PC-3 (cell line): Measurements from ENCODE around the gene EXOSC9. TPM values are rescaled to one million over a fixed set of nuclear protein-coding genes. Genes with fewer than 3 reads are reported as not detected.

ENCODE experiments used
- ATAC-seq: fragments of 200-7000 bp; cut with Tn5 transposase; 2 replicates; pipeline ENCODE4 v1.9.1; 2020; ENCODE audit warnings: mild to moderate bottlenecking, moderate library complexity
- BruUV-seq: library from RNA; stranded (reverse); fragments of 400-500 nt; replicated peaks from 2 replicates; lab custom pipeline; 2021; lab: Mats Ljungman, UMichigan
- CTCF ChIA-PET: fragments of 300-600 bp; sonication (Branson Sonifier 250); formaldehyde crosslinking; loops from one replicate; lab custom pipeline; 2022; ENCODE audit warnings: antibody characterized with exemption; lab: Charles Lee
- POLR2A ChIA-PET: fragments of 300-600 bp; sonication (Branson Sonifier 250); formaldehyde crosslinking; loops from one replicate; lab custom pipeline; 2022; ENCODE audit warnings: antibody characterized with exemption; ENCODE audit not compliant: unreplicated experiment; lab: Charles Lee
- DNase-seq: peaks from one replicate; pipeline ENCODE4 v3.0.0-alpha.2; 2015
- H2AFZ ChIP-seq: fragments of 300-600 bp; sonication (generic); 2 replicates; pipeline ENCODE4 v1.6.0; 2016; ENCODE audit warnings: antibody characterized with exemption, low read length
- H3F3A ChIP-seq: fragments of 300-600 bp; sonication (generic); one replicate; pipeline ENCODE4 v1.6.0; 2017; ENCODE audit warnings: antibody characterized with exemption, low read length, control low read depth, mild to moderate bottlenecking; ENCODE audit not compliant: unreplicated experiment
- H3K27ac ChIP-seq: fragments of 300-600 bp; sonication (generic); 2 replicates; pipeline ENCODE4 v1.5.1; 2016; ENCODE audit warnings: mild to moderate bottlenecking, low read length
- H3K27me3 ChIP-seq: fragments of 300-600 bp; sonication (generic); 2 replicates; pipeline ENCODE4 v1.6.1; 2016; ENCODE audit warnings: low read length, mixed read lengths
- H3K36me3 ChIP-seq: fragments of 300-600 bp; sonication (generic); 2 replicates; pipeline ENCODE4 v1.6.1; 2016; ENCODE audit warnings: low read depth, mixed run types, low read length, mixed read lengths
- H3K4me1 ChIP-seq: fragments of 300-600 bp; sonication (generic); 2 replicates; pipeline ENCODE4 v1.5.1; 2016; ENCODE audit warnings: low read length; ENCODE audit not compliant: insufficient read depth
- H3K4me2 ChIP-seq: fragments of 300-600 bp; sonication (generic); 2 replicates; pipeline ENCODE4 v1.6.0; 2016; ENCODE audit warnings: low read length
- H3K4me3 ChIP-seq: fragments of 300-600 bp; sonication (generic); 2 replicates; pipeline ENCODE4 v1.5.1; 2016; ENCODE audit warnings: mild to moderate bottlenecking, low read length, mixed read lengths
- H3K79me2 ChIP-seq: fragments of 300-600 bp; sonication (generic); 2 replicates; pipeline ENCODE4 v1.6.1; 2017; ENCODE audit warnings: low read length, mixed read lengths
- H3K9ac ChIP-seq: fragments of 300-600 bp; sonication (generic); 2 replicates; pipeline ENCODE4 v1.6.0; 2016; ENCODE audit warnings: mild to moderate bottlenecking, low read length
- H3K9me2 ChIP-seq: fragments of 300-600 bp; sonication (generic); replicated peaks from 2 replicates; pipeline ENCODE4 v1.6.1; 2016; ENCODE audit warnings: mixed run types, low read length, mixed read lengths
- H3K9me3 ChIP-seq: fragments of 300-600 bp; sonication (generic); 2 replicates; pipeline ENCODE4 v1.6.1; 2016; ENCODE audit warnings: low read length, mixed read lengths
- H4K20me1 ChIP-seq: fragments of 300-600 bp; sonication (generic); 2 replicates; pipeline ENCODE4 v1.6.1; 2016; ENCODE audit warnings: low read length, mixed read lengths
- EZH2 ChIP-seq: fragments of 300-600 bp; sonication (generic); IDR thresholded peaks from one replicate; pipeline ENCODE4 v1.6.1; 2017; ENCODE audit warnings: antibody characterized with exemption, mild to moderate bottlenecking, low read length; ENCODE audit not compliant: unreplicated experiment
- EZH2phosphoT487 ChIP-seq: fragments of 300-600 bp; sonication (generic); IDR thresholded peaks from 2 replicates; pipeline ENCODE4 v1.6.1; 2018; ENCODE audit warnings: mild to moderate bottlenecking, antibody characterized with exemption, low read length, borderline replicate concordance
- intact Hi-C: fragments of 100-400 bp; cut with micrococcal nuclease; formaldehyde crosslinking; loops from 2 replicates; pipeline ENCODE4 v1.9.0; 2023
- total RNA-seq: library from RNA; depleted of rRNA; stranded (reverse); fragments of >200 nt; gene quantifications from 2 replicates; pipeline ENCODE4 v1.2.3, GENCODE V29; 2014
- TF ChIP-seq, protein P1 (sequence below): fragments of 300-600 bp; sonication (generic); conservative IDR thresholded peaks from 2 replicates; pipeline ENCODE4 v1.5.1; 2017; ENCODE audit warnings: antibody characterized with exemption, low read depth, mild to moderate bottlenecking, low read length

EXOSC9 gene
- total RNA-seq, 1 experiment from 2014 or later, result 23.4 TPM

DNA sequence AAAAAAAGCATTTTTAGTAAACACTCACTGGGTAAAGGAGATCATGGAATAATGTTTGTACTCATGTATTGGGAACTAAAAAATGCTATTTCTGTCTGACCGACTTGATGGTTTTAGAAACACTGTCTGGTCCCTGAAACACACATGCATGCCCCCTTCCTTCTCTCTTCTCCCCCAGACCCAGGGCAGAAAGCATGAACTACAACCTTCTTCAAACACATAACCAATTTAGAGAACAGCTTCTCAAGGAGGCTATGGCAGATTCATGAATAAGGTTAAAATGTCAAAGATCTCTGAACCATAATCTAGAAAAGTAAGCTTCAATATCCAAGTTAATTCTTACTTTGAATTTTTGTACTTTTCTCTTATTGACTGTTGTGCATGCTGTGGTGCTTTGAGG lies 16.6 kb downstream of the EXOSC9 start:
- H3K9me2 ChIP-seq, result no peaks in the 10 kb centered on the region
- intact Hi-C loops, result no loop called here
- ATAC-seq, result no peak
- ChIA-PET POLR2A (no interaction called here), CTCF (no interaction called here)
- H3K79me2 ChIP-seq, result peaks cover 47% of the 10 kb centered on the region
- no peaks in the 10 kb centered on the region for H3K27me3 ChIP-seq
- H2AFZ ChIP-seq, result no peak overlapping the region
- DNase-seq, result no peak
- H3K27ac ChIP-seq, result no peak overlapping the region
- no peak overlapping the region for H3K9ac ChIP-seq
- no TSS peak for BruUV-seq
- no peak overlapping the region for H3K4me3 ChIP-seq
- no peaks in the 10 kb centered on the region for H3F3A ChIP-seq
- H3K4me2 ChIP-seq, result no peak overlapping the region
- H4K20me1 ChIP-seq, result 0 out of 2 replicates have a peak, but pooled peaks cover 5% of the 10 kb centered on the region
- H3K9me3 ChIP-seq, result no peaks in the 10 kb centered on the region
- H3K4me1 ChIP-seq, result peaks cover 6% of the 10 kb centered on the region
- peaks cover 64% of the 10 kb centered on the region for H3K36me3 ChIP-seq
- TF ChIP-seq EZH2 (no peak), EZH2phosphoT487 (no peak)
- TF ChIP-seq, protein P1, sequence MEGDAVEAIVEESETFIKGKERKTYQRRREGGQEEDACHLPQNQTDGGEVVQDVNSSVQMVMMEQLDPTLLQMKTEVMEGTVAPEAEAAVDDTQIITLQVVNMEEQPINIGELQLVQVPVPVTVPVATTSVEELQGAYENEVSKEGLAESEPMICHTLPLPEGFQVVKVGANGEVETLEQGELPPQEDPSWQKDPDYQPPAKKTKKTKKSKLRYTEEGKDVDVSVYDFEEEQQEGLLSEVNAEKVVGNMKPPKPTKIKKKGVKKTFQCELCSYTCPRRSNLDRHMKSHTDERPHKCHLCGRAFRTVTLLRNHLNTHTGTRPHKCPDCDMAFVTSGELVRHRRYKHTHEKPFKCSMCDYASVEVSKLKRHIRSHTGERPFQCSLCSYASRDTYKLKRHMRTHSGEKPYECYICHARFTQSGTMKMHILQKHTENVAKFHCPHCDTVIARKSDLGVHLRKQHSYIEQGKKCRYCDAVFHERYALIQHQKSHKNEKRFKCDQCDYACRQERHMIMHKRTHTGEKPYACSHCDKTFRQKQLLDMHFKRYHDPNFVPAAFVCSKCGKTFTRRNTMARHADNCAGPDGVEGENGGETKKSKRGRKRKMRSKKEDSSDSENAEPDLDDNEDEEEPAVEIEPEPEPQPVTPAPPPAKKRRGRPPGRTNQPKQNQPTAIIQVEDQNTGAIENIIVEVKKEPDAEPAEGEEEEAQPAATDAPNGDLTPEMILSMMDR, result no peak

- Histone ChIP-seq H3K27me3 (no peaks in the 10 kb centered on the region), H4K20me1 (0 out of 2 replicates have a peak, but pooled peaks cover 5% of the 10 kb centered on the region), H3F3A (no peaks in the 10 kb centered on the region), H3K9ac (no peak overlapping the region), H3K4me1 (peaks cover 6% of the 10 kb centered on the region), H3K4me2 (no peak overlapping the region), H3K79me2 (peaks cover 52% of the 10 kb centered on the region), H3K9me3 (no peaks in the 10 kb centered on the region), H3K27ac (no peak overlapping the region), H2AFZ (no peak overlapping the region), H3K4me3 (no peak overlapping the region), H3K9me2 (no peaks in the 10 kb centered on the region), H3K36me3 (peaks cover 64% of the 10 kb centered on the region)
- TF ChIP-seq EZH2 (no peak), EZH2phosphoT487 (no peak)
- TF ChIP-seq, protein P1, result no peak
- CTCF ChIA-PET, result interaction anchor here (0.5 kb wide), 1 partner anchor 1096 kb away, joined by 5 read pairs; no protein-coding TSS in a partner anchor
- no peak for ATAC-seq
- no peak for DNase-seq
- intact Hi-C loops, result no loop called here
- POLR2A ChIA-PET, result no interaction called here
- TSS peak; percentile 14 for BruUV-seq
These were observed 17.1 kb downstream of the EXOSC9 start for GRCh38 chr4:121818215-121818614.

DNA sequence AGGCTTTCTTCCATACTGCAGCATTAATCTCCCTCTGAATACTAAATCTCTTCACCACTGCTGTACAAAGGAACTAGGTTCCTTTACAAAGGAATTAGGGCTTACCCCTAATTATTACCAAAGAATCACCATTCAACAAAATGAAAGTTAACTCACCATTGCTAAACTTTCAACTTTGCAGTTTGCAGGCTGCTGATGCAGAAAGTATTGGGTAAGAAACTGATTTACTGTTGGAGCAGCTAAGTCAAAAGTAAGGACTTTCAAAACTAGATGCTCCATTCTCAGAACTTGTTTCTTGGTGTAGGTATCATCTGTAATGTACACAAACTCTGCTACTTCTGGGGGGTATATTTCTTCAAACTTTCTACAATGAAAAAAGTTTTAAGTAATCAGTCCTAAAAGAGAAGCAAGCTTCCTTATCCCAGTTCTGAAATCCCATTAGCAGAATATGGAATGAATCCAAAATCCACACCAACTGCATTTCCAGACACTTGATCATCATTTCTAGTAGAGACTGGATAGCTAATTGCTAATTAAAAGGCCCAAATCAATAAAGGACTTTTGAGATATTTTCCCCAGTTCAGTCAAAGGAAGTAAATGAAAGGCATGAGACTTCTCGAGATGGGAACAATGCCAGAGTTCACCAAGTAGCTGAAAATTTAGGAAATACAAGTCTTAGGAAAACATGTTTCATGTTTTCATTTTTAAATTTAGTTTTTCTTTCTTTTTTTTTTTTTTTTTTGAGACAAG lies 18.3 kb downstream of the EXOSC9 start:
- Histone ChIP-seq H3K4me1 (peaks cover 9% of the 10 kb centered on the region), H3K4me3 (no peak overlapping the region), H3K27me3 (no peaks in the 10 kb centered on the region), H3K9me3 (no peaks in the 10 kb centered on the region), H3K79me2 (peaks cover 57% of the 10 kb centered on the region), H3K4me2 (no peak overlapping the region), H3K9me2 (no peaks in the 10 kb centered on the region), H4K20me1 (0 out of 2 replicates have a peak, but pooled peaks cover 5% of the 10 kb centered on the region), H2AFZ (no peak overlapping the region), H3K27ac (no peak overlapping the region), H3K36me3 (peaks cover 64% of the 10 kb centered on the region), H3F3A (no peaks in the 10 kb centered on the region), H3K9ac (no peak overlapping the region)
- ChIA-PET CTCF (no interaction called here), POLR2A (no interaction called here)
- intact Hi-C loops, result no loop called here
- ATAC-seq (no peak), DNase-seq (no peak)
- TF ChIP-seq EZH2 (no peak), EZH2phosphoT487 (no peak)
- TF ChIP-seq, protein P1, result no peak
- no TSS peak for BruUV-seq
